ENCODE data around the gene RNASEH1.

Gene RNASEH1

GRCh38 chr2:3536682-3537632, 21.2 kb downstream of the RNASEH1 start:
- Mint-ChIP-seq H3K27me3 (no peaks in the 10 kb centered on the region), H3K27ac (no peak overlapping the region), H3K36me3 (peaks cover 1% of the 10 kb centered on the region), H3K4me3 (peak overlapping the region; percentile 54), H3K9me3 (no peaks in the 10 kb centered on the region), H3K4me1 (no peaks in the 10 kb centered on the region)

DNA sequence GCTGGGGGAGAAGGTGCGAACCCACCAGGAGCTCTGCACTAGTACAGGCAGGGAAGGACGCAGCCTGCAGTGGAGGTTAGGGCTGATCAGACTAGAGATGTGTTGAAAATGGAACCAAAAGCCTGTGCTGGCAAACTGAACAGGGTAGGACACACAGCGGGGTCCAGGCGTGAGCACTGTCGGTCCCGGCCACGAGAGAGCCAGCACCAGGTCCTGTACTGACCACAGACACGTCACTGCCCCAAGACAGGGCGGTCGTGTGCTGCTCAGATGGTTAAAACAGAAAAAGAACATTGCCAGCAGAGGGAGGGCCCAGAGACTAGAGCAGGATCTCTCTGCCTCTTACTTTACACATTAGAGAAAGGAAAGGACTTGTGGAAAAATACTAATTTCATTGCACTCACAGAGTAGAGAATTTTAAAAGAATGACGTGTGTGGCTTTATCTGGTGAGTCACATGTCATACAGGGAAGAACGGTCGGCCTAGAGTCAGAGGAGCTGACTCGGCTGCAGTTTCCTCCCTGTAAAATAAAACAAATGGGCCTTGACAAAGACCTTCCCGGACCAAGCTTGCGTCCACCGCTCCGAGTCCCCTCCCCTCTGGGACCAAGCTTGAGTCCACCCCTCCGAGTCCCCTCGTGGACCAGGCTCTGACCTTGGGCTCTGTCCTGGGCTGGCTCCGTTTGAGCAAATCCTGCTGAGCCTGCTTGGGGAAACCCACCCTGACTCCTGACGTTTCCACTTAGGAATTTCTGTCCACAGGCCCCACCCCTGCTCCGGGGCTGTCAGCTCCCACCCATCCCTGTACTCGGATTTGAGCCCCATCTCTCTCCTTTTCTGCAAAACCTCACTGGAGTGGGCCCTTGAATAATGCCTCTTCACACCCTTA, 22.1 kb downstream of the RNASEH1 start:
- Mint-ChIP-seq H3K4me1 (no peaks in the 10 kb centered on the region), H3K27ac (no peak overlapping the region), H3K27me3 (no peaks in the 10 kb centered on the region), H3K4me3 (peak overlapping the region; percentile 54), H3K36me3 (peaks cover 1% of the 10 kb centered on the region), H3K9me3 (no peaks in the 10 kb centered on the region)

DNA sequence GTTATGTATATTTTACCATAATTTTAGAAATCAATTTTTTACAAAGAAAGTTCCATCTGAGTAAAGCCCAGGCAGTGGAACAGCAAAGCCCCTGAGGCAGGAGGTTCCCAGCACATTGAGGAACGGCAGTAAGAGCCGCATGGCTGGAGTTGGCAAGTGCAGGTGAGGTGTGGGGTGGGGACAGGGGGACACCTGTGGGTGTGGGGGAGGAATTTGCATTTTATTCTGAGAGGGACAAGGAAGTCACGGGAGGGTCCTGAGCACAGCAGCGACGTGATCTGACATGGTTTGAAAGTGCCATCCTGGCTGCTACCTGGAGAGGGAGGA, 22.7 kb downstream of the RNASEH1 start:
- Mint-ChIP-seq H3K27me3 (no peaks in the 10 kb centered on the region), H3K9me3 (no peaks in the 10 kb centered on the region), H3K36me3 (peaks cover 1% of the 10 kb centered on the region), H3K27ac (no peak overlapping the region), H3K4me1 (no peaks in the 10 kb centered on the region), H3K4me3 (no peak overlapping the region)

GRCh38 chr2:3534251-3534814, 23.8 kb downstream of the RNASEH1 start:
- H3K4me1 Mint-ChIP-seq = no peaks in the 10 kb centered on the region
- peaks cover 1% of the 10 kb centered on the region for H3K36me3 Mint-ChIP-seq
- no peaks in the 10 kb centered on the region for H3K27me3 Mint-ChIP-seq
- H3K9me3 Mint-ChIP-seq = no peaks in the 10 kb centered on the region
- no peak overlapping the region for H3K27ac Mint-ChIP-seq
- H3K4me3 Mint-ChIP-seq = no peak overlapping the region

- Mint-ChIP-seq H3K4me1 (no peaks in the 10 kb centered on the region), H3K27ac (no peak overlapping the region), H3K27me3 (no peaks in the 10 kb centered on the region), H3K36me3 (peaks cover 1% of the 10 kb centered on the region), H3K9me3 (no peaks in the 10 kb centered on the region), H3K4me3 (no peak overlapping the region)
Observed at GRCh38 chr2:3533836-3534235, 24.3 kb downstream of the RNASEH1 start.

- H3K9me3 Mint-ChIP-seq = no peaks in the 10 kb centered on the region
- no peaks in the 10 kb centered on the region for H3K27me3 Mint-ChIP-seq
- H3K4me3 Mint-ChIP-seq = no peak overlapping the region
- H3K4me1 Mint-ChIP-seq = no peaks in the 10 kb centered on the region
- H3K36me3 Mint-ChIP-seq = peaks cover 1% of the 10 kb centered on the region
- H3K27ac Mint-ChIP-seq = no peak overlapping the region
Observed at GRCh38 chr2:3532941-3533340, 25.2 kb downstream of the RNASEH1 start.

DNA sequence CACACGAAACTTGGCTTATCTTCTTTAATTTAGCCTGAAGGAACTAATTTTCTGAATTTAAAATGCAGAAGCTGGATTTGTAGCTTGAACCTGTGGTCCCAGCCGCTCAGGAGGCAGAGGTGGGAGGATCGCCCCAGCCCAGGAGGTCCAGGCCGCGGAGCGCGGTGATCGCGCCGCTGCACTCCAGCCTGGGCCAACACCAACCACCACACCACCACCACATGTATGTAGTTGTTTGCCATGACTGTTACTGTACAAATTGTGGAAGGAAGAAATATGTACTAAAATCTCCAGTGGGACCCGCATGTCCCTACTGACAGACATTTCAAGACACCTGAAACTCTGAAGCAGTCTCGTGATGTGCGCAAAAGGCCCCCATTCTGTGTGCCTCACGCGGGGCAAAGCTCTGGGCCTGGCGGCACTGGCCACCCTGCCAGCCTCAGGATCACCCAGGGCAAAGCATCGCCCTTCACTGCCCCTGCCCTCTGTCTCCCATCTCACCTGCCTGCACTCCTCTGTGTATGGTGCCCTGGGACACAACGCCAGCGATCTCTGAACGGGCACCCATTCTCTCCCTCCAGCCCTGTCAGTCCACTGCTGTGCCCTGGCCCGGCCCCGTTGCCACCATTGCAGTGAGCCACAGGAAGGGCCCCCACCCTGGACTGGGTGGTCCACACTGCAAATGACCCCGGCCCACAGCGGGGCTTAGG, 28.7 kb downstream of the RNASEH1 start:
- Mint-ChIP-seq H3K4me1 (no peaks in the 10 kb centered on the region), H3K36me3 (peaks cover 1% of the 10 kb centered on the region), H3K27me3 (no peaks in the 10 kb centered on the region), H3K9me3 (no peaks in the 10 kb centered on the region), H3K4me3 (no peak overlapping the region), H3K27ac (no peak overlapping the region)

DNA sequence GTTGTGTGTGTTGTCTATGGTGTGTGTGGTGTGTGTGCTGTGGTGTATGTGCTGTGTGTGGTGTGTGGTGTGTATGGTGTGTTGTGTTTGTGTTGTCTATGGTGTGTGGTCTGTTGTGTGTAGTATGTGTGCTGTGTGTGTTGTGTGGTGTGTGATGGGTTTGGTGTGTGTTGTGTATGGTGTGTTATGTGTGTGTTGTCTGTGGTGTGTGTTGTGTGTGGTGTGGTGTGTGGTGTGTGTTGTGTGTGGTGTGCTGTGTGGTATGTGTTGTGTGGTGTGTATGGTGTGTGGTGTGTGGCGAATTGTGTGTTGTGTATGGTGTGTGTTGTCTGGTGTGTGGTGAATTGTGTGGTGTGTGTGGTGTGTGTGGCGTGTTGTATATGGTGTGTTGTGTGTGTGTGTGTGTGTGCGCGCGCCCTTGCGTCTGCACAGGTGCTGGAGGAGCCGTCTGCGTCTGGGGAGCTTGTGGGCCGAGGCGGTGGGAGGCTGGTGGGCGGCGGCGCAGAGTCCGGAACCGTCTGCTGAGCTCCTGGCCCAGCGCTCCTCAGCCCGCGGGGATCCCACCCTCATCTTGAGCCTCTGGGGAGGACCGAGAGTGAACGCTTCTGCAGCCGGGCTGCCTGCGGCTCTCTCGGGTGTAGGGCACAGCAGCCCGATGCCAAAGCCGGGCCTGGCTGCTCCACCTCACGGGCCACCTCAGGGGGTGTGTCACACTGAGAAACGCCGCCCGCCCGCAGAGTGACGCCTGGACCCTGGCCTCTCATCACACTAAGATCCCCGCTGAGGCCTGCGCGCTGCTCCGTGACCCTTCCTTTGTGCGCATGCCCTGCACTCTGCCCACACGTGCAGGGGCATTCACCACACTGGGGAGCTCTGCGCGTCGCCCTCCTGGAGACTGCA, 30.0 kb downstream of the RNASEH1 start:
- Mint-ChIP-seq H3K4me3 (no peak overlapping the region), H3K27me3 (no peaks in the 10 kb centered on the region), H3K4me1 (no peaks in the 10 kb centered on the region), H3K36me3 (no peaks in the 10 kb centered on the region), H3K9me3 (no peaks in the 10 kb centered on the region), H3K27ac (no peak overlapping the region)

DNA sequence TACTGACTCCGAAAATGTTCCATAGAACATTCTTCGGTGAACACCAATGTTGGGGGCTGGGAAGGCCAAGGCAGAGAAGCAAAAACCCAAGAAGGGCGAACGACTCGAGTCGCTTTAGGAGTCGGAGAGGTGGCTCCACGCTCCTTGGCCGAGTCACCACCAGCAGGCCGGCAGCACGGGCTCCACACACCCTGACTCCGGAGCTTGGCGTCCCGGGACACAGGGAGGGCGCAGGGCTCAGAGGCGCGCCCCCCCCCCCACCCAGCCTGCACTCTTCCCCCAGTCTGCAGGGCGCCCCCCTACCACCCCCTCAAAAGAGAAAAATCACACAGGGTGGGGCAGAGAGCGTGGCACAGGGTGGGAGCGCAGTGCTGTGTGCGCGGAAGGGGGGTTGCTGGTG, 31.3 kb downstream of the RNASEH1 start:
- Mint-ChIP-seq H3K27ac (no peak overlapping the region), H3K36me3 (no peaks in the 10 kb centered on the region), H3K27me3 (no peaks in the 10 kb centered on the region), H3K4me3 (no peak overlapping the region), H3K9me3 (no peaks in the 10 kb centered on the region), H3K4me1 (peaks cover 2% of the 10 kb centered on the region)

GRCh38 chr2:3523551-3524041, 34.5 kb downstream of the RNASEH1 start:
- no peaks in the 10 kb centered on the region for H3K9me3 Mint-ChIP-seq
- no peak overlapping the region for H3K27ac Mint-ChIP-seq
- H3K4me1 Mint-ChIP-seq = peaks cover 24% of the 10 kb centered on the region
- peaks cover 2% of the 10 kb centered on the region for H3K36me3 Mint-ChIP-seq
- H3K4me3 Mint-ChIP-seq = no peak overlapping the region
- H3K27me3 Mint-ChIP-seq = no peaks in the 10 kb centered on the region

- Mint-ChIP-seq H3K4me3 (no peak overlapping the region), H3K27ac (no peak overlapping the region)
Observed at GRCh38 chr2:3522961-3523421, 35.1 kb downstream of the RNASEH1 start.

GRCh38 chr2:3520591-3520990, 37.5 kb downstream of the RNASEH1 start:
- H3K9me3 Mint-ChIP-seq = peaks cover 4% of the 10 kb centered on the region
- peaks cover 6% of the 10 kb centered on the region for H3K36me3 Mint-ChIP-seq
- H3K4me3 Mint-ChIP-seq = peak overlapping the region; percentile 96
- H3K27me3 Mint-ChIP-seq = no peaks in the 10 kb centered on the region
- H3K4me1 Mint-ChIP-seq = peaks cover 38% of the 10 kb centered on the region
- H3K27ac Mint-ChIP-seq = peak overlapping the region; percentile 92

More at GRCh38 chr2:3522961-3523421, 35.1 kb downstream of the RNASEH1 start:
- Mint-ChIP-seq H3K9me3 (no peaks in the 10 kb centered on the region), H3K36me3 (peaks cover 2% of the 10 kb centered on the region), H3K27me3 (no peaks in the 10 kb centered on the region), H3K4me1 (peaks cover 26% of the 10 kb centered on the region)

DNA sequence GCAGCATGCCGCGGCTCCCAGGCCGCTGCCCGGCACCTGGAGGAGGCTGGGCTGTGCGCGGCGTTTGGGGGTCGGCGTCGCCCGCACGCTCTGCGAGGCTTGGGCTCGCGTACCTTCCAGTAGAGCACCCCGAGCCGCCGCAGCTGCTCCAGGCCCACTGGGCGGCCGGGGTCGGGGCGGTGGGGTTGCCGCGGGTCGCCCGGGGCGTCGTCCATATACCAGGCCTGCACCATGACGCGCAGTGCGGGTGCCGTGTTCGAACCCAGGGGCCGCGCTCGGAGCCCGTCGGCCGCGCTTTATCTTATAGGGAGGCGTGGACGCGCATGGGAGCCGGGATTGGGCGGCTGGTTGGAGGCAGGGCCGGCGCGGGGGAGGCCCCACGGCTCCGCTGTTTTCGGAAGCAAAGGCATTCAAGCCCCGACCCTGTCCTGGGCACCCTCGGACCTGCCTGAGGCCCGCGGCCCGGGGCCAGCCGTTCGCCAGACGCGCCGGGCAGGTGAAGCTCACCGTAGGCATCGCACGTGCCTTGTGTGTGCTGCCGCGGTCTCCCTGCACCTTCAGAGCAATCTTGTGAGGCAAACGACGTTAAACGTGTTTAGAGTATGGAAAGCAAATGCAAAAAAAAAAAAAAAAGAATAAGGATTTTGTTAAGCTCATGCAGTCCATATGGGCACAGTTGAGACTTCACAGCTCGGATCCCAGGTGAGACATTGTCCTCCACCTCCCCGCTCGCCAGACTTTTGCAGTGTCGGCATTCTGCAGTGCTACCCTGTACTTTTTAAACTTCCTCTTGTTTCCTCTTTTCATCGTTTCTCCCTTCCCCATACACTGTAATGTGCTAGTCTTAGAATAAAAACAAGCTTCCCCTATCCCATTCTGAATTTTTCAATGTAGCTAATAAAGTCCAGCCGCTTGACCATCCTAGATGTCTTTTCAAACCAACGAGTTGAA, 38.6 kb downstream of the RNASEH1 start, which contains the start of gene ADI1:
TSS of gene ADI1 (minus strand) at position 277 of the 951 bp plus-strand sequence. CDS start at position 233, 44 bp downstream.
- Mint-ChIP-seq H3K9me3 (peaks cover 5% of the 10 kb centered on the region), H3K4me3 (peak within 1 kb of the TSS; percentile 96), H3K27ac (peak within 1 kb of the TSS; percentile 93), H3K4me1 (peaks cover 40% of the 10 kb centered on the region), H3K36me3 (peaks cover 10% of the 10 kb centered on the region), H3K27me3 (no peaks in the 10 kb centered on the region)
